ENCODE data around the gene BMP7. TPM values are rescaled to one million over a fixed set of nuclear protein-coding genes. Genes with fewer than 3 reads are reported as not detected.
A peak's percentile ranks its signal among the peaks of the same experiment; 100 is the strongest.

Gene BMP7
- total and polyA plus RNA-seq, 9 of the 15 experiments (the other 6 are each of a cell fraction or from before 2014, with no cell fraction given), result 0.18 TPM; not detected in 8

- WGBS (ENCODE audit: insufficient coverage, low coverage, missing lambda C conversion rate), result 4% methylated on average over 5 of the region's 5 CpGs
- no TSS peak for BruUV-seq (replicated peaks)
- H2AFZ ChIP-seq (ENCODE audit: low read depth, low read length), result no peak overlapping the region
- intact Hi-C loops (cut with micrococcal nuclease) (no loop called here), in situ Hi-C loops (cut with MboI) (no loop called here)
- no peaks in the 10 kb centered on the region for H3K9me1 ChIP-seq (ENCODE audit: control insufficient read depth, insufficient read depth, low read length)
- POLR2A ChIA-PET, result no interaction called here
- CTCF ChIA-PET (ENCODE audit: low intra/inter-chr PET ratio), result no interaction called here
- FAIRE-seq (no peak), ATAC-seq (no peak), DNase-seq (ENCODE audit: extremely low read depth in 1 of 4, low spot score in 3 of 4) (no peak)
- peak in 1 of 3 experiments; percentile 66; a peak in 2 of 6 replicates for TF ChIP-seq ZBTB11 (CRISPR knock-in tag; IDR thresholded peaks at IDR 0.05)
- TF ChIP-seq POLR2AphosphoS5 (IDR thresholded peaks at IDR 0.05; ENCODE audit: control insufficient read depth, insufficient read depth, low read depth, low read length), result no peak
- TF ChIP-seq GTF3C2 (IDR thresholded peaks at IDR 0.05; ENCODE audit: borderline replicate concordance, extremely low read depth, insufficient read length), result no peak
- no peak for TF ChIP-seq NFXL1 (CRISPR knock-in tag; IDR thresholded peaks at IDR 0.05)
- TF ChIP-seq TAF7 (tag; IDR thresholded peaks at IDR 0.05), result no peak
- no peak for TF ChIP-seq NR2C1 (IDR thresholded peaks at IDR 0.05)
- TF ChIP-seq NR2C1 (tag; IDR thresholded peaks at IDR 0.05), result no peak
- no peak for TF ChIP-seq RNF2 (IDR thresholded peaks at IDR 0.05)
- H3K4me1 ChIP-seq (replicated peaks in 1 of 2; ENCODE audit: control insufficient read depth in 2 of 2, insufficient read depth in 2 of 2, low read length in 2 of 2), result peaks cover 0 to 10% of the 10 kb centered on the region in 2 experiments; a peak in 2 of 5 replicates
- H4K20me1 ChIP-seq (replicated peaks; ENCODE audit: control insufficient read depth, insufficient read depth, low read length), result no peaks in the 10 kb centered on the region
- H3K79me2 ChIP-seq (ENCODE audit: control insufficient read depth, insufficient read depth, low read length), result no peaks in the 10 kb centered on the region
- no peak overlapping the region for H3K4me3 ChIP-seq
- no peak overlapping the region for H3K27ac ChIP-seq (ENCODE audit: extremely low read depth, low read depth, low read length)
- peaks cover 11 to 55% of the 10 kb centered on the region in 2 experiments; a peak in 4 of 5 replicates for H3K27me3 ChIP-seq (ENCODE audit: control insufficient read depth in 2 of 2, insufficient read depth in 2 of 2, low read length in 2 of 2)
- no peak overlapping the region for H3K4me2 ChIP-seq (ENCODE audit: insufficient read depth, low read length)
- no peaks in the 10 kb centered on the region; the same call in 1 of the 2 replicates for H3K9me3 ChIP-seq (replicated peaks; ENCODE audit: control insufficient read depth, insufficient read depth, low read depth, low read length)
- no peaks in the 10 kb centered on the region for H3K36me3 ChIP-seq (ENCODE audit: control insufficient read depth, insufficient read depth, low read length)
- H3K9ac ChIP-seq (ENCODE audit: insufficient read depth in 1 of 2, low read depth in 2 of 2, low read length in 2 of 2), result no peak overlapping the region
Observed at GRCh38 chr20:57173986-57174385, 92.5 kb downstream of the BMP7 start.

Data from K562 (cell line).